Measurements from ENCODE around the gene SLC25A51. TPM values are rescaled to one million over a fixed set of nuclear protein-coding genes. Genes with fewer than 3 reads are reported as not detected.

Gene SLC25A51, protein sequence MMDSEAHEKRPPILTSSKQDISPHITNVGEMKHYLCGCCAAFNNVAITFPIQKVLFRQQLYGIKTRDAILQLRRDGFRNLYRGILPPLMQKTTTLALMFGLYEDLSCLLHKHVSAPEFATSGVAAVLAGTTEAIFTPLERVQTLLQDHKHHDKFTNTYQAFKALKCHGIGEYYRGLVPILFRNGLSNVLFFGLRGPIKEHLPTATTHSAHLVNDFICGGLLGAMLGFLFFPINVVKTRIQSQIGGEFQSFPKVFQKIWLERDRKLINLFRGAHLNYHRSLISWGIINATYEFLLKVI
- total RNA-seq: 40.1 and 41.5 TPM in 2 replicates
- polyA plus RNA-seq (2012): 23.0 TPM

DNA sequence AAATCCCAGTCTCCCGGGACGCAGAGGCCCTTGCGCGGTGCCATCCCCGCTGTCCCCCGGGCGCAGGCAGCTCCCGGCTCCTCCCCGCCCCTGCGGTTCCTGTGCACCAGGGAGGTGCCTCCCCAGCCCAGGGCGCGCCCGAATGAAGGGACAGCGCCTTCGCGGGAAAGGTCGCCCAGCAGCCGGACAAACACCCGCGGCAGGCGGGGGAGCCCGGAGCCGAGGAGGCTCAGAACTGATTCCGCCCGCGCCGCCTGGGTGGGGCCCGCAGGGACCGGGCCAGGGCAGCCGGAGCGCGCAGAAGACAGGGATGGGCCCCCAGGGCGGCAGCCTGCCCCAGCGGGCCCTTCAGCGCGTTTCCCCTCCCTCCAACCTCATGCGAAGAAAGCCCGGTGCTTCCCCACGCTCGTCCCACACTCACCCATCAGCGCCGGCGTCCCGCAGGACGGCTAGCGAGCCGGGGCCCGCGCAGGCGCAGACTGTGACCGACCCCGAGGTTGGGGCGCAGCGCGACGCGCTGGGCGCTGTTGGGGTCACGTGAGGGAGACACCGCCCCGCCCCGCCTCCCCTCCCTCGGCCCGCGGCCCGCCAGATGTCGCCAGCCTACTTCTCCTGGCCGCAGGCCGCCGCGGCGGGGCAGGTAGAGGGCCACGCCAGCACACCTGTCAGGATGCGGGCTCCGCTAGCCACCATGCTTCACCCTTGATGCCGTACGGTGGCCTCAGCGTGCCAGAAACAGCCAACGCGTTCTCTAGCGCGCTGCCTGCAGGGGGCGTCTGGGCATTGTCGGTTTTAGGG is at the start of gene SLC25A51:
SLC25A51 (minus strand) TSS at position 481 of the 798 bp plus-strand sequence. CDS start 15,577 bp downstream, outside the sequence.
- peak; percentile 96 for DNase-seq (ENCODE audit: low read depth)

DNA sequence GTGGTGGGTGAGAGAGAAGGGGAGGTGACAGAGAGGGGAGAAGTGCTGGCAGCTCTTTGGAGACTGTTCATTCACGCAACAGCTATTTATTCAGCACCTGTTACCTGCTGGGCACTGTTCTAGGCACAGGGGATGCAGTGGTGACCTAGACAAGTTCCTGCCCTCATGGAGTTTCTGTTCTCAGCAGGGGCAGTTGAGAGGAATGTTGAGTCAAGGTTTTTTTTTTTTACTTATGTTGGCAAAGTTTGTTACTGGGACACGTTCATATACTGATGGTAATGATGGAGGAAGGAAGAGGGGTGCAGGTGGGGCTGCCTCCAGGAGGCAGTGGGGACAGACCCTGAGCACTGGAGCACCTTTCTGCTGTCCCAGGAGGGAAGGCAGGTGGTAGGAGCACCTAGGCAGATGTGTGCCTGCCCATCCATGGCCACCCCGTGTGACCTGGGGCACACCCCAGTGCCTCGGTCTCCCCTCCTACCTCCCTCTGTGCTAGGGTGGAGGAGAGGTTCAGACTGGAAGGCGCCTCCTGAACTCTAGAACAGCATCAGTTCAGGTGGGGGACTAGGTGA is 49.4 kb upstream of the SLC25A51 start:
- DNase-seq (ENCODE audit: low read depth): no peak

DNA sequence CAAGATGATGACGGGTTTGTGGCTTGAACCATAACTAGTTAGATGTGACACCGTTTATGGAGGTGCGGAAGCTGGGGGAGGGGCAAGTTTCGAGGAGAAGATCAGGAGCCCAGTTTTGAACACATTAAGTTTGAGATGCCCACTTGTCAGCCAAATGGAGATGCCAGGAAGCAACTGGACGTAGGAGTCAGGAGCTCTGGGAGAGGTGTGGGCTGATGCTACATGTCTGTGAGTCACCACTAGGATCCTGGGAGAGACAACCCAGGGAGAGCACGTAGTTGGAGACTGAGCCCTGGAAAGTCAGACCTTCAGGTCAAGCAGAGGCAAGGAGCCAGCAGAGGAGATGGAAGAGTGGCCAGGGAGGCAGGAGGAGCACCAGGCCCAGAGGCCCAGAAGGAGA is 48.8 kb upstream of the SLC25A51 start:
- peak; percentile 70 for DNase-seq (ENCODE audit: low read depth)

DNA sequence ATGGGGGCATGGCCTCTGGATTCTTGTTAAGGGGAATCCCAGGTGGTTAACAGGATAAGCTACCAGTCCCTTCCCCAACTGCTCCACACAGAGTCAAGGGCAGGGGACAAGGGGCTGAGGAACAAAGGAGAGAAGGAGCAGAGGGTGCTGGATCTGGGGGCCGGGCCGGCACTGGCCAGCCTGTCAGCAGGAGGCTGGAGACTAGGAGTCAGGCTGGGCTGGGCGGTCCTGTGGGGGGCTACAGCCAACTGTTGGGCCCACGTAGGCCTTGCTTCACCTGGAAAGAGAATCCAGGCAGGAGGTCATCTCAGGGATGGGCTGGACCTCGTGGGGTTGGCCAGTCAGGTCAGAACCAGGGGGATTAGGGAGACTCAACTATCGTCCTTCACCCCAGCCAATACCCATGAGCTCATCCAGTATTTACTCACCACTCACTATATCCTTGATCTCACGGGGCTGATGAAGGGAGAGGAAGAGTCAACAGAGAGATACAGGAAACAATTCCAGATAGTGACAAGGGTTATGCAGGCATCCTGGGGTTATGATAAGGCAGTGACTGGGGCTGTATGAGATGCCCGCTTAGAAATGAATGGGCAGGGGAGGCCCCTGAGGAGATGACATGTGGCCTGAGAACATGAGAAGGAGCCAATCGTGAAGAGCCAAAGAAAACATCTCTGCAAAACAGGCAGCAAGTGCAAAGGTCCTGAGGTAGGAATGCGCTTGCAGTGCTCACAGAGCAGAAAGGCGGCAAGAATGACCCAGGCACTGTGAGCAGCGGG is 47.9 kb upstream of the SLC25A51 start:
- no peak for DNase-seq (ENCODE audit: low read depth)

DNA sequence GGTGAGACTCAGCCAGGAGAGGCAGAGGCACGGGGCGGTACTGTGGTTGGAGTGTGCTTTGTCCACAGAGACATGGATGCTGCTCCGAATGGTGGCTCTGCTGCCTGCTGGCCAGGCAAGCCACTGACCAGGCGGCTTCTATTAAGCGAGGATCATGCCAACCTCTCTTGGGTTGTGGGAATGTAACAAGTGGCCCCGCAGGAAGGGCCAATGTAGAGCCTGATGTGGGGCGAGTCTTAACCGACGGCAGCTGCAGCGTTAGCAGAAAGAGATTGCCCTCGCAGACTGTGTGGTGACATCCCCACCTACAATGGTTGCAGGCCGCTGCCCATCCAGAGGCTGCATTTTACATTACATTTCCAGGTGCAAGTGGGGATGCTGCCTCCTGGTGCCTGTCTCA is 46.6 kb upstream of the SLC25A51 start:
- peak; percentile 49 for DNase-seq (ENCODE audit: low read depth)

DNA sequence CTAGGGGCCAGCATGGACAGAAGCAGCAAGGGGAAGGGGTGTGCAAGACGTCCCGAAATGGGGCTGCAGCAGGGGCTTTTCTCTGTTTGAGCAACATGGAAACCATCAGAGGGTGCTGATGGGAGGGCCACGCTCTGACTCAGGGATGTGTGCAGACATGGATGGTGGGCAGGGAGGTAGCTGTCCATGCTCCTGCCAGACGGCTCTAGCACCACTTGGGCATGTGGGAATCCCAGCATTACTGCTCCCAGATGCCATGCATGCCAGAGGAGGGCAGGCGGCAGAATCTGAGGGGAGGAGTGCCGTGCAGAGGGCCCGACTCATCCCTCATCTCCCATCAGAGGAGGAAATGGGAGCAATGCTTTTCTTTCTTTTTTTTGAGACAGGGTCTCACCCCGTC is 45.6 kb upstream of the SLC25A51 start:
- DNase-seq (ENCODE audit: low read depth): peak; percentile 88

DNA sequence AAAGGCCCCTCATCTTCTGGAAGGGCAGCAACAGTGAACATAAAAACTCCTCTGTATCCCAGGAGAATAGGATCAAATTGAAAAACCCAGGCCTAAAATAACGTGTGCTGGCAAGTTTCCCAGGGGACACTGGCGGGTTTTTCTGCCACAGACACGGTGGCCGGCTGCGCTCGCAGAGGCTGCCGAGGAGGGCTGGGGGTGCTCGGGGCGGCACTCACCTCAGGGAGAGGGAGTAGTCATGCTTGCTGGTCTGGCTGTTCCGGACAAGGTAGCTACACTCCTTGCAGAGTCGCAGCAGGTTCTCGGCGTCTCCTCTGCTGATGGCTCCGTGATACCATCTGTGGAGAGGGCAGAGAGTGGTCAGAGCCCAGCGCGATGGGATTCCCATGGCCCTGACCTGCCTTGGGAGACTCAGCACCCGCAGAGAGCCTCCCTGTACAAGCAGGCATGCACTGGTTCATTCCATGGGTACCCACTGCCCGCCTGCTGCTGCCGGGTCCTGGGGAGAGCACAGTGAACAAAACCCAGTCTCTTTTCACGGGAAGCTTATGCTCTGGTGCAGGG is 44.6 kb upstream of the SLC25A51 start:
- no peak for DNase-seq (ENCODE audit: low read depth)

DNA sequence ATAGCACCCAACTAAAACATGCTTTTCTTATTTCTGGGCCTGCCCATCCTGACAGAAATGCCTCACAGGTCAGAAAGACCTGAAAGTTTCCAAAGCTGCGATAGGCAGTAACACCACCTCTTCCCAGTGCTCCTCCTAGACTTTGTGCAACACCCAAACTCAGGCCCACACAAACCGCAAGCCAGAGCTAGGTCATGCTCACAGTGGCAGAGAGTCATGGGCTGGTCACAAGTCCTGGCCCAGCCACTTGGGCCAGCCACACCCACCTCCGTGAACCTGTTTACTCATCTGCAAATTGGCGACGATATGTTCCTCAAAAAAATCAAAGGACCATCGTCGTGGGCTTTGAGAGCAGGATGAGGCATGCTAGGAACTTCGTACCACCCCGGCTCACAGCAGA is 44.0 kb upstream of the SLC25A51 start:
- DNase-seq (ENCODE audit: low read depth): no peak

DNA sequence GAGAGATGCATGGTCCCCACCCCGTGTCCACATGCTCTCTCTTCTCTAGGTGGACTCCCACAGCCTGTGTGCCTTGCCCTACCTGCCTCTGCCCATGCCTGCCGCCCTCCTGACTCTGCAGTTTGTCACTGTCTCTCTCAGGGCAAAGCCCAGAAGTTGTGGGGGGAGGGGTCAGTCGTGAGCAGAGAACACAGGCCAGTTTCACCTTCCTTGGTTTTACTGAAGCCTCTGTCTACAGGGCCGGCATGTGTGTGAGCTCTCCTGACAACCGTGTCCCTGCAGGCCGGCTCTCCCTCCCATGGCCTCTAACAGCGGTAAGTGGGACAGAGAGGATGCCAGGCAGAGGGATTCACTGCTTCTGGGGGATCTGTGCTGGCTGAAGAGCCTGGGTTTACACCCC is 43.5 kb upstream of the SLC25A51 start:
- DNase-seq (ENCODE audit: low read depth): no peak

DNA sequence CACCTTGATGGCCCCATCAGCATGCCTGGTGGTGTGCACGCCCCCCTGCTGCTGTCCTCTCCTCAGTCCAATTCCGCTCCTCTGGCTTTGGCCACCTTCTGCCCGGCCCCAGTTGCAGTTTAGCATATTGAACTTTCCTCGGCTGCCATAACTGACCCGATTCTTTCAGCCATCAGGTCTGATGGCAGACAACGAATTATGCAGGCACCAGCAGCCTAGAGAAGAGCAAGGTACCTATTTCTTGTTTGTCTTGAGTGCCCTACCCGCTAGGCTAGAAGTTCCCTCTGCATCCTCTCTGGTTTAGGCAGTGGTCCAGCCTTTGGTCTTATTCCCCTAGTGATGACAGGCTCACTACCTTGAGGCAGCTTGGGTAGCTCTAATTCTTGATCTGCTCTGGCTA is 43.0 kb upstream of the SLC25A51 start:
- no peak for DNase-seq (ENCODE audit: low read depth)

DNA sequence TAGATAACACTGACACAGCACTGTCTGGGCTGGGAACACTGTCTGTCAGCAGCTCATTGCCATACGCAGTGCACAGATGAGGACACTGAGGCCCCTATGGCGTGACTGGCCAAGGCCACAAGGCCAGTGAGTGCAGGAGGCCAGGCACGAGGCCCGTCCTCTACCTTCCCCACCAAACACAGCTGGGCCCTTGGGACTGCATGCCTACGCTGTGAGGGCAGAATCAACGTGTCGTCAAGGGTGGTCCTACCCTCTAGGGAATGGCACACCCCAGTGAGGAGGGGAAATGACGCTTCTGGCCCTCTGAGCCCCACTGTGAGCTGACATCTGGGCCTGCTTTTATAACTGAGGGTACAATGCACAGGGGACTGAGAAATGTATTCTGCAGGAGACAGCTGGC is 42.1 kb upstream of the SLC25A51 start:
- no peak for DNase-seq (ENCODE audit: low read depth)

DNA sequence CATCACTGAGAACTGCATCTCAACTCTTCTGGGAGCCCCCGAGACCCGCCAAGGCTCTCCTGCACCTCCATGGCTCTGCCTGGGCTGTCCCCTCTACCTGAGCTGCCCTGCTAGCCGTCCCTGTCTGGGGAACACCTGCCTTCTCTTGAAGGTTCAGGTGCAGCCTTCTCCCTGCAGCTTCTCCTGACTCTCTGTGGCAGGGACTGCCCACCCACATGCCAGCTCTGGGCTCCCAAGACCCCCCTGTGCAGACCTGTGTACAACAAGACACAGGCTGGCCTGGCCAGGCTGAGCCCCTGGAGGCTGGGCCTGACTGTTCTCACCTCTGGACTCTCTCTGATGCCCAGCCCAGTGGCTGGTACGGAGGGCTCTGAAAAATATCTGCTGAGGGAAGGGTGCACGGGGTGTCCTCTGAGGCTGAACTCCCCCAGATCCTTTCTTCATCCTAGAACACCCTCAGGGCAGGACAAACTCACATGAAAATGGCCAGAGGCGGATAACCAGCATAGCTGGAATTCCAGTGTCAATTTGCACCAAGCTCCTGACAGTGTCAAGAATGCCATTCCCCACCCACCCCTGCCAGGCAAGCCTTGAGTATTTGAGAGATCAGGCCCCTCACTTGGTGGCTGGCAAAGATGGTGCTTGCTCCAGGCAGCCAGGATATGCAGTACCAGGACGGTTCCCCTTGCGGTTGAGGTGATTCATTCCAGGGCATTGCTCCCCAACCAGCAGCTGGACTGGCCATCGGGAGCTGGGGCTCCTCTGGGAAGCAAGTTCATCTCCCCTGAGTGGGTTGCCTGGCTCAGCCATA is 40.9 kb upstream of the SLC25A51 start:
- peak; percentile 73 for DNase-seq (ENCODE audit: low read depth)

DNA sequence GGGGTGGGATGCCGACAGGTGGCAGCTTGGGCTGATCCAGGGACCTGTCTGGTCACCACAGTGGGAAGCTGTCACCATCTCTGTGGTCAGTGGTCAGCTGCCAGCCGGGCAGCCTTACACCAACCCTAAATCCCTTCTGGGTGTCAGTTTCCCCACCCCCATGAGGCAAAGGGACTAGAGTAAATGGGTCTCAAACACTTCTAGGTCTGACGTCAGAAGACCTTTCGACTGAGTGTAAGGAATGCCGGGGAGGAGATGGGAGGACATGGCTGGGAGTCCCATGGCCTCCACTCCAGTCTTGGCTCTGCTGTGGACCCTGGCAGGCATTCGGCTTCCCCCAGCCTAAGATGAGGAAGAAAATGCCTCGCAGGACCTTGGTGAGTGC is 40.3 kb upstream of the SLC25A51 start:
- peak; percentile 93 for DNase-seq (ENCODE audit: low read depth)

DNA sequence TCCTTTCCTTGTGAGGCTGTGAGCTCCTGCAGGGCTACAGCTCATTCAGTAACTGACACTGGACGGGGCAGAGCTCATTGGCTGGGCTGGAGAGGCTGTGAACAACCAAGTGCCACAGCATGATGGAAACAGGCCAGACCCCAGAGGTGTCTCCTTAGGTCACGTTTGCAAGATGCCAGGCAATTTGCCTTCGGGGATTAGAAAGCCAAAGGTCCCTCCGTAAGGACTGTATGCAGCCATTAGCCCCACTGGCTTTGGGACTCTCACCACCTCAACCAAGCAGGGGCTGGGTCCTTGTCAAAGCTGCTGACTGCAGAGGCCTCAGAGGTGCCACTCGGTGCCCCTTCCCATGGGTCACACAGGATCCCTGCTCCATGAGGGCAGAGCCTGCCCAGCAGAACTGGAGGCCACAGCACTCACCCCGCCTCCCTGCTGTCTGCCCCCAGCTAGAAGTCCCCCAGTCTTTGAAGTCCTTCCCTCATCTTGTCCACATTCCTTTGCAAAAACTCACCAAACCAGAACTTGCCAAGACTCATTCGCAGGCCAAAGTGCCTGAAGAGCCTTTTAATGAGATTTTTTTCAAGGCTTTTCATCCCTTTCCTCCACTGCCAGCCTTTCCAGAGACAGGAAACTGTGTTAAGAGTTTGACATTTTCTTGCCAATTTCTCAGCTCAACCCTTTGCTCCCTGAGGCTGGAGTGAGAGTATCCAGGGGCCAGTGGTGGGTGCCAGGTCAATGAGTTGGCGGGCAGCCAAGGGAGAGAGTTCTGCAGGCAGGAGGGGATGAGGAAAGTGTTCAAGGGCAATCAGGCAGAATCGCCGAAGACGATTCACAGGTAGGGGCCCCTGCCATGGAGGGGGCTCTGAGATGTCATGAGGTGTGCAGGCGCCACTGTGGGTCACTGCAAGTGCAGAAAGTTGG is 39.7 kb upstream of the SLC25A51 start:
- peak; percentile 65 for DNase-seq (ENCODE audit: low read depth)

DNA sequence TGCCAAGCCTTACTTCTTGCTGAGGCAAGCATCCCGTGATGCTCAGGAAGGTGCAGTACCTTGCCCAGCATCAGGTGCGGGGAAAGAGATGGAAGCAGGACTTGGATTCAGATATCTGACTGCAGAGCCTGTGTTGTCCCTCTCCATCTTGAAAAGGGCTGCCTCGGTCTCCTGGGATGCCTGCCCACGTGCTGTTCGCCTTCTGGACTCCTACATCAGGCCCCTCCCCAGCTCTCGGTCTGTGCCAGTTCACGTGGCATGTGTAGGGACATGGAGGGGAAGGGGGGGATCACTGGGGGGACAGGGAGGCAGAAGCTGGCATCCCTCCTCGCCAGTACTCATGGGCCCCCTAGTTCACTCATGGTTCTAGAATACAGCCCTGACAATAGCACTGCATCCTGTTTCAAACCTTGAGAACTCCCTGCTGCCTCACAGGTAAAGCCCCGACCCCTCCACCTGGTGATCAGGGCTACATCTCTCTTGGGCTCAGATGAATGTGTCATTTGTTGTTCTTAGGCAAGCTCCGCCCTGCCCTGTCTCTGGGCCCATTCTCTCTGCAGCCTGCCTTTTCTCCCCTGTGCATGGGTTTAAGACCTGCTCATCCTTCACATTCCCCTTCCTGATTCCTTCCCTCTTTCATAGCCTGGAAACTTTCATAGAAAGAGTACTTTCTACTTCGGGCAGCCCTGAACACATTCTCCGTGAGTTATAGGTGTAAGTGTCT is 38.9 kb upstream of the SLC25A51 start:
- DNase-seq (ENCODE audit: low read depth): no peak

DNA sequence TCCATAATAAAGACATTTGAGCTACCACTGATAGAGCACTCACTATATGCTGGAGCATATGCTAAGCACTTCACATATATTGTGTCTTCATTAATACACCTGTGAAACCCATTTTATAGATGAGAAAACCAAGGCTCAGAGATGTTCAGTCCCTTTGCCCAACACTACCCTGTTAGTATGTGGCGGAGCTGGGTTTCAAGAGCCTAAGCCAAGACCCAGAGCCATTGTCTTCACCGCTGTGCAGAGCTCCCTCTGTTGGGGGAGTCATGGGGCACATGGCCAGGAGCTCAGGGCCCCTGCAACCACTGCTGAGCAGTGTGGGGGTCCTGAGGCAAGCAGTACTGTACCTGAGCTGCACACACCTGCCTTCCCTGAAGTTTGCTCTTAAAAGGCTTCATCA is 37.3 kb upstream of the SLC25A51 start:
- no peak for DNase-seq (ENCODE audit: low read depth)

DNA sequence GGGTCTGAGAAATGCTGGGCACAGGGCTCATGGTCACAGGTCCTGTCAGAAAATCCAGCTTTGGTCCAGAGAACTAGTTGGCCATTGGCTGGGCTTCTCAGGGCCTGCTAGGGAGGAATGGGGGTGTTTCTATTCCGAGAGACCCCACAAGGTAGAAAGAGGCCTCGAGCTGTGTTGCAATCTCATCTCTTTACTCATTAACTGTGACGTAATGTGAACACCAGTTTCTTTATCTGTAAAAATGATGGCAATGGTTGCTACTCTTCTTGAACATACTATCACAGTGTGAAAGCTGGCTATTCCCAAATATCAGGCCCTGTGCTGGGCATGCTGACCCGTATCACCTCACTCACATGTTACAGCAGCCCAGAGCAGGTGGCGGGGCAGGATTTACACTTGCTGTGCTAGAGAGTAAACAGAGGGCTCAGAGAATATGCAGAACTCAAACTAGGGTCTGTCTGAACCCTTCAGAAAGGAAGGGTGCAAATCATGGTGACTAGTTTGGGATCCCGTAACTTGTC is 35.7 kb upstream of the SLC25A51 start:
- DNase-seq (ENCODE audit: low read depth): no peak

Measured in myocyte (in vitro differentiated cells).